ENCODE measurements around the gene PUS3.

Gene PUS3

GRCh38 chr11:125902927-125903710, at the start of gene PUS3:
PUS3 (minus strand) TSS chr11:125903206; CDS start chr11:125896284, 6,922 bp downstream.
- DNase-seq: peak; percentile 88

GRCh38 chr11:125952559-125952958, 49.6 kb upstream of the PUS3 start:
- DNase-seq: no peak

GRCh38 chr11:125951731-125952130, 48.7 kb upstream of the PUS3 start:
- DNase-seq: no peak

- DNase-seq: no peak
Measured at GRCh38 chr11:125950696-125951651, 48.0 kb upstream of the PUS3 start.

GRCh38 chr11:125950178-125950490, 47.1 kb upstream of the PUS3 start:
- DNase-seq: no peak

- DNase-seq: no peak
Measured at GRCh38 chr11:125949271-125950177, 46.5 kb upstream of the PUS3 start.

GRCh38 chr11:125948278-125949051, 45.5 kb upstream of the PUS3 start:
- DNase-seq: no peak

GRCh38 chr11:125947419-125948277, 44.6 kb upstream of the PUS3 start:
- DNase-seq: no peak

- no peak for DNase-seq
Measured at GRCh38 chr11:125946712-125947418, 43.9 kb upstream of the PUS3 start.

GRCh38 chr11:125945797-125946520, 43.0 kb upstream of the PUS3 start, which contains the start of gene VSIG10L2:
VSIG10L2 (plus strand) TSS chr11:125946044; CDS start chr11:125946056, 12 bp downstream.
- no peak for DNase-seq

- DNase-seq: no peak
Measured at GRCh38 chr11:125945011-125945796, 42.2 kb upstream of the PUS3 start.

GRCh38 chr11:125944350-125945010, 41.5 kb upstream of the PUS3 start:
- DNase-seq: no peak

GRCh38 chr11:125943661-125944349, 40.8 kb upstream of the PUS3 start:
- DNase-seq: no peak

GRCh38 chr11:125942771-125943428, 39.9 kb upstream of the PUS3 start:
- DNase-seq: no peak

- no peak for DNase-seq
Measured at GRCh38 chr11:125941619-125942611, 38.9 kb upstream of the PUS3 start.

GRCh38 chr11:125941267-125941618, 38.2 kb upstream of the PUS3 start:
- DNase-seq: no peak
